PC-9 (cell line): ENCODE measurements around the gene KIAA0232. TPM values are rescaled to one million over a fixed set of nuclear protein-coding genes. Genes with fewer than 3 reads are reported as not detected.

Source experiments
- BruUV-seq: library from RNA; stranded (reverse); fragments of 400-500 nt; replicated peaks from 2 replicates; lab custom pipeline; 2021; lab: Mats Ljungman, UMichigan
- CTCF ChIA-PET: fragments of 300-600 bp; sonication (Branson Sonifier 250); formaldehyde crosslinking; loops from one replicate; lab custom pipeline; 2022; ENCODE audit warnings: antibody characterized with exemption; lab: Charles Lee
- POLR2A ChIA-PET: fragments of 300-600 bp; sonication (Branson Sonifier 250); formaldehyde crosslinking; loops from one replicate; lab custom pipeline; 2022; ENCODE audit warnings: antibody characterized with exemption; ENCODE audit not compliant: unreplicated experiment; lab: Charles Lee
- DNase-seq, 2 experiments: peaks; one replicate each; pipeline versions ENCODE4 v3.0.0 to v3.0.0-alpha.2; 2015 to 2022; ENCODE audit warnings: mixed read lengths in 1 of 2
- H2AFZ ChIP-seq: fragments of 200-600 bp; sonication (generic); 2 replicates; pipeline ENCODE4 v1.8.1; 2017; ENCODE audit warnings: antibody characterized with exemption
- H3F3A ChIP-seq: fragments of 200-600 bp; sonication (generic); 2 replicates; pipeline ENCODE4 v1.8.1; 2017; ENCODE audit warnings: antibody characterized with exemption, mild to moderate bottlenecking, low read depth; ENCODE audit not compliant: insufficient read depth
- H3K27ac ChIP-seq: fragments of 200-600 bp; sonication (generic); 2 replicates; pipeline ENCODE4 v1.6.1; 2016; ENCODE audit warnings: mixed run types
- H3K27me3 ChIP-seq: fragments of 200-600 bp; sonication (generic); 2 replicates; pipeline ENCODE4 v1.6.1; 2016; ENCODE audit warnings: low read depth, mixed run types; ENCODE audit not compliant: insufficient read depth
- H3K36me3 ChIP-seq: fragments of 200-600 bp; sonication (generic); 2 replicates; pipeline ENCODE4 v1.6.1; 2016; ENCODE audit warnings: low read depth, mixed run types
- H3K4me1 ChIP-seq: fragments of 200-600 bp; sonication (generic); replicated peaks from 2 replicates; pipeline ENCODE4 v1.6.1; 2016; ENCODE audit warnings: mixed run types; ENCODE audit not compliant: insufficient read depth
- H3K4me2 ChIP-seq: fragments of 200-600 bp; sonication (generic); 2 replicates; pipeline ENCODE4 v1.6.1; 2017; ENCODE audit warnings: mixed run types
- H3K4me3 ChIP-seq: fragments of 200-600 bp; sonication (generic); 2 replicates; pipeline ENCODE4 v1.6.1; 2016; ENCODE audit warnings: mixed run types
- H3K79me2 ChIP-seq: fragments of 200-600 bp; sonication (generic); 2 replicates; pipeline ENCODE4 v1.6.1; 2017; ENCODE audit warnings: low read depth, mixed run types
- H3K9me2 ChIP-seq: fragments of 200-600 bp; sonication (generic); 2 replicates; pipeline ENCODE4 v1.8.1; 2017; ENCODE audit warnings: mild to moderate bottlenecking; ENCODE audit not compliant: insufficient read depth
- H3K9me3 ChIP-seq: fragments of 200-600 bp; sonication (generic); 2 replicates; pipeline ENCODE4 v1.8.1; 2016; ENCODE audit warnings: low read depth; ENCODE audit not compliant: insufficient read depth
- H4K20me1 ChIP-seq: fragments of 200-600 bp; sonication (generic); 2 replicates; pipeline ENCODE4 v1.8.1; 2017; ENCODE audit not compliant: insufficient read depth
- EZH2 ChIP-seq: fragments of 200-600 bp; sonication (generic); IDR thresholded peaks from 2 replicates; pipeline ENCODE4 v1.8.0; 2017; ENCODE audit warnings: antibody characterized with exemption, low read depth
- intact Hi-C: fragments of 100-400 bp; cut with micrococcal nuclease; formaldehyde crosslinking; loops from one replicate; pipeline ENCODE4 v1.10.0; 2022; ENCODE audit not compliant: unreplicated experiment
- total RNA-seq: library from RNA; stranded (reverse); gene quantifications from 2 replicates; pipeline ENCODE4 v1.2.3, GENCODE V29; 2021
- TF ChIP-seq, protein P1 (sequence below): fragments of 200-600 bp; sonication (generic); conservative IDR thresholded peaks from 2 replicates; pipeline ENCODE4 v1.6.1; 2017; ENCODE audit warnings: mixed run types, antibody characterized with exemption, mild to moderate bottlenecking, moderate library complexity

The KIAA0232 gene
- total RNA-seq, 1 experiment from 2014 or later: 24.7 TPM

DNA sequence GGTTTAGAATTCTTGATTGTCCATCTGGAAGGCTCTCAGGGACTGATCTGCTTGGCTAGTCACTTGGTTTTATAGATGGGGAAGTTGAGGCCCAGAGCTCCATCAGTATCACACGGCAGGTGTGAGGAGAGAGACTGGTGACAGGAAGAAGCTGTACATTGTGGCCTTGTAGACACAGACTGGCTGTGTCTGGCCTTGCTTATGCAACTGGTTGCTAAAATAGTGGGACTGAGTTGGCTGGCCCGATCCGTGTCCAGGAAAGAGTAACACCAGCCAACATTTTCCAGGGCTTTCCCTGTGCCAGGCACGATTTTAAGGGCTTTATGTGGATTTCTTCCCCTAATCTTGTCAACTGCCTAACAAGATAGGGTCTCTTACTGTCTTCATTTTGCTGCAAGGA is 129.9 kb downstream of the KIAA0232 start:
- peaks cover 23% of the 10 kb centered on the region; the same call in 1 of the 2 replicates for H3F3A ChIP-seq
- no peak overlapping the region for H3K27ac ChIP-seq
- ChIA-PET POLR2A (no interaction called here), CTCF (interaction anchor here (0.6 kb wide), 1 partner anchor 237 kb away, joined by 4 read pairs; no protein-coding TSS in a partner anchor)
- no peak overlapping the region for H2AFZ ChIP-seq
- no peaks in the 10 kb centered on the region for H3K27me3 ChIP-seq
- H3K4me2 ChIP-seq: no peak overlapping the region
- no peaks in the 10 kb centered on the region for H3K9me3 ChIP-seq
- TF ChIP-seq, protein P1, sequence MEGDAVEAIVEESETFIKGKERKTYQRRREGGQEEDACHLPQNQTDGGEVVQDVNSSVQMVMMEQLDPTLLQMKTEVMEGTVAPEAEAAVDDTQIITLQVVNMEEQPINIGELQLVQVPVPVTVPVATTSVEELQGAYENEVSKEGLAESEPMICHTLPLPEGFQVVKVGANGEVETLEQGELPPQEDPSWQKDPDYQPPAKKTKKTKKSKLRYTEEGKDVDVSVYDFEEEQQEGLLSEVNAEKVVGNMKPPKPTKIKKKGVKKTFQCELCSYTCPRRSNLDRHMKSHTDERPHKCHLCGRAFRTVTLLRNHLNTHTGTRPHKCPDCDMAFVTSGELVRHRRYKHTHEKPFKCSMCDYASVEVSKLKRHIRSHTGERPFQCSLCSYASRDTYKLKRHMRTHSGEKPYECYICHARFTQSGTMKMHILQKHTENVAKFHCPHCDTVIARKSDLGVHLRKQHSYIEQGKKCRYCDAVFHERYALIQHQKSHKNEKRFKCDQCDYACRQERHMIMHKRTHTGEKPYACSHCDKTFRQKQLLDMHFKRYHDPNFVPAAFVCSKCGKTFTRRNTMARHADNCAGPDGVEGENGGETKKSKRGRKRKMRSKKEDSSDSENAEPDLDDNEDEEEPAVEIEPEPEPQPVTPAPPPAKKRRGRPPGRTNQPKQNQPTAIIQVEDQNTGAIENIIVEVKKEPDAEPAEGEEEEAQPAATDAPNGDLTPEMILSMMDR: no peak
- TF ChIP-seq EZH2: no peak
- H3K4me3 ChIP-seq: no peak overlapping the region
- no peaks in the 10 kb centered on the region for H4K20me1 ChIP-seq
- BruUV-seq: no TSS peak
- DNase-seq: no peak
- H3K36me3 ChIP-seq: no peaks in the 10 kb centered on the region
- no peaks in the 10 kb centered on the region for H3K9me2 ChIP-seq
- intact Hi-C loops: no loop called here
- H3K4me1 ChIP-seq: peaks cover 38% of the 10 kb centered on the region
- H3K79me2 ChIP-seq: peaks cover 25% of the 10 kb centered on the region

DNA sequence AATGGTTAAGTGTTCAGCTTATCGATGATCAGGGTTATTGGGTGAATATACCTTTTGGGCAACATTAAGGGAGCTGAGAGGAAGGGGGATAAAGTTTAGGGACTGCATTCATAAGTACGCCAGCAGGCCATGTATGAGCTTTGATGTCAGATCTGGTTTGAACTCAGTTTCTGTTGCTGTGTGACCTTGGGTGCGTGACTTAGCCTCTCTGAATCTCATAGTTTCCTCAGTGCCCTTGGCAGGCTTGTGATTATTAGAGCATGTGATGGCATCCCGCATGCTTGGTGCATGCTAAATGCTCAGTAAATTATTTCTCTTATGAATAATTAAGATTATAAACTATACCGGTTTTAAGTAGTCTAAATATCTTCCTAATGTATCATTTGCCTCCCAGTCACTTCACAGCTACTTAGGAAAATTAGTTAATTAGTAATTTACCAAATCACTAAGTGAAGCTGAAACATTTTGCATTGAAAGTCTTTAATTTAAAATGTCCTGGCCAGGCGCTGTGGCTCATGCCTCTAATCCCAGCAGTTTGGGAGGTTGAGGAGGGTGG is 130.9 kb downstream of the KIAA0232 start:
- H3K4me1 ChIP-seq: peaks cover 44% of the 10 kb centered on the region
- no TSS peak for BruUV-seq
- H4K20me1 ChIP-seq: no peaks in the 10 kb centered on the region
- H3K36me3 ChIP-seq: no peaks in the 10 kb centered on the region
- TF ChIP-seq EZH2: no peak
- TF ChIP-seq, protein P1: no peak
- CTCF ChIA-PET: no interaction called here
- POLR2A ChIA-PET: no interaction called here
- no peak overlapping the region for H3K4me2 ChIP-seq
- intact Hi-C loops: no loop called here
- no peaks in the 10 kb centered on the region for H3K27me3 ChIP-seq
- H3K27ac ChIP-seq: no peak overlapping the region
- no peaks in the 10 kb centered on the region for H3K9me3 ChIP-seq
- H2AFZ ChIP-seq: no peak overlapping the region
- H3F3A ChIP-seq: peaks cover 32% of the 10 kb centered on the region; the same call in 1 of the 2 replicates
- peaks cover 30% of the 10 kb centered on the region for H3K79me2 ChIP-seq
- H3K9me2 ChIP-seq: no peaks in the 10 kb centered on the region
- DNase-seq: no peak
- no peak overlapping the region for H3K4me3 ChIP-seq

DNA sequence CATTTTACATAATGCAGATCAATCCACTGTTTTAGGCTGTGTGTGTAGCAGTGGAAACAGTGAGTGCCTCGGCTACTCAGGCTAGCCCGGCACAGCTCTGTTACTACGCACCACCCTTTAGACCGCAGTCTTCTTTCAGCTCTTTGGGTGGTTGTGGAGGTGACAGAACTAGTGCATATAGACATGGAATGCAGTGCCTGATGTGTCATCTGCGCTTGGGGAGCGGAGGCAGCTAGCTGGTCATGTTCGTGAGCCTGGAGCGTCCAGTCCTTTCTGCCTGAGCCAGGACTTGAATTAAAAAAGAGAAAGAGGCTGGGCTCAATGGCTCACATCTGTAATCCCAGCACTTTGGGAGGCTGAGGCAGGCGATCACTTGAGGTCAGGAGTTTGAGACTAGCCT is 131.9 kb downstream of the KIAA0232 start:
- TF ChIP-seq, protein P1: no peak
- no peak for TF ChIP-seq EZH2
- Histone ChIP-seq H3K4me3 (no peak overlapping the region), H3K4me2 (no peak overlapping the region), H3K9me2 (no peaks in the 10 kb centered on the region), H4K20me1 (no peaks in the 10 kb centered on the region), H3K27ac (no peak overlapping the region), H3K27me3 (no peaks in the 10 kb centered on the region), H3F3A (peaks cover 39% of the 10 kb centered on the region; the same call in 1 of the 2 replicates), H3K36me3 (no peaks in the 10 kb centered on the region), H3K79me2 (peaks cover 36% of the 10 kb centered on the region), H3K4me1 (peaks cover 47% of the 10 kb centered on the region), H2AFZ (no peak overlapping the region), H3K9me3 (no peaks in the 10 kb centered on the region)
- ChIA-PET CTCF (interaction anchor here (0.7 kb wide), 1 partner anchor 275 kb away, joined by 4 read pairs; no protein-coding TSS in a partner anchor), POLR2A (no interaction called here)
- no TSS peak for BruUV-seq
- intact Hi-C loops: no loop called here
- no peak for DNase-seq
